ENCODE measurements around the gene NNAT.

DNA sequence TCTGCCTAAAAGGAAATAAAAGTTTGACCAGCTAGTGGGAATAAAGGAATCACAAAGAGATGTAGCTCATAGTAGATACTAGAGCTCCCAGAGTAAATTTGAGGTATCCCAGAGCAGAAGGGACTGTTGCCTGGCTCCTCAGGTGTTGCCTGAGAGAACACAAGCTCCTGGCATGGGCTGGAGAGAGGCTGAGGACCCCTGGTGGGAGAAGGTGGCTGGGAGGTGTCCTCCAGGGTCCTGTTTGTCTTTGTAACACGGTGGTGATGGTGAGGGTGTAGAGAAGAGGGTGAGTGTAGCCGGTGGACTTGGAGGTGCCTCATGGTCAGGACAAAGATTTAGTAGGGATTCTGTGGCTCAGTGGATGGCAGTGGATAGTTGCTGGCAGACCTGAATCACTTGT lies 28.1 kb upstream of the NNAT start:
- no peak for TF ChIP-seq EZH2 (IDR thresholded peaks at IDR 0.05; ENCODE audit: low read length, missing control alignments)
- TF ChIP-seq, protein P1, sequence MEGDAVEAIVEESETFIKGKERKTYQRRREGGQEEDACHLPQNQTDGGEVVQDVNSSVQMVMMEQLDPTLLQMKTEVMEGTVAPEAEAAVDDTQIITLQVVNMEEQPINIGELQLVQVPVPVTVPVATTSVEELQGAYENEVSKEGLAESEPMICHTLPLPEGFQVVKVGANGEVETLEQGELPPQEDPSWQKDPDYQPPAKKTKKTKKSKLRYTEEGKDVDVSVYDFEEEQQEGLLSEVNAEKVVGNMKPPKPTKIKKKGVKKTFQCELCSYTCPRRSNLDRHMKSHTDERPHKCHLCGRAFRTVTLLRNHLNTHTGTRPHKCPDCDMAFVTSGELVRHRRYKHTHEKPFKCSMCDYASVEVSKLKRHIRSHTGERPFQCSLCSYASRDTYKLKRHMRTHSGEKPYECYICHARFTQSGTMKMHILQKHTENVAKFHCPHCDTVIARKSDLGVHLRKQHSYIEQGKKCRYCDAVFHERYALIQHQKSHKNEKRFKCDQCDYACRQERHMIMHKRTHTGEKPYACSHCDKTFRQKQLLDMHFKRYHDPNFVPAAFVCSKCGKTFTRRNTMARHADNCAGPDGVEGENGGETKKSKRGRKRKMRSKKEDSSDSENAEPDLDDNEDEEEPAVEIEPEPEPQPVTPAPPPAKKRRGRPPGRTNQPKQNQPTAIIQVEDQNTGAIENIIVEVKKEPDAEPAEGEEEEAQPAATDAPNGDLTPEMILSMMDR (conservative IDR thresholded peaks at IDR 0.05 in 1 of 2, IDR thresholded peaks at IDR 0.05 in 1 of 2; ENCODE audit: low read depth in 1 of 2, low read length in 2 of 2): no peak

Data from fibroblast of lung (primary cell).